WTC11 (cell line): ENCODE measurements around the gene OR11H7.

ENCODE experiments used
- ARID4B ChIP-seq: sonication (generic); formaldehyde crosslinking; IDR thresholded peaks from 2 replicates; pipeline ENCODE4 v1.8.0; 2023; ENCODE audit warnings: missing genetic modification reagents, mild to moderate bottlenecking, borderline replicate concordance
- ESRRA ChIP-seq: sonication (generic); formaldehyde crosslinking; IDR thresholded peaks from 2 replicates; pipeline ENCODE4 v1.8.1; 2022; ENCODE audit warnings: mild to moderate bottlenecking, missing genetic modification reagents, borderline replicate concordance
- FOXP1 ChIP-seq: sonication (generic); formaldehyde crosslinking; IDR thresholded peaks from 2 replicates; pipeline ENCODE4 v1.8.0; 2022; ENCODE audit warnings: missing genetic modification reagents, mild to moderate bottlenecking, moderate library complexity, borderline replicate concordance
- GABPB1 ChIP-seq: sonication (generic); formaldehyde crosslinking; IDR thresholded peaks from 2 replicates; pipeline ENCODE4 v1.8.1; 2023; ENCODE audit warnings: mild to moderate bottlenecking, missing genetic modification reagents
- KAT7 ChIP-seq: sonication (generic); formaldehyde crosslinking; IDR thresholded peaks from 2 replicates; pipeline ENCODE4 v1.8.1; 2023; ENCODE audit warnings: missing genetic modification reagents, mild to moderate bottlenecking, borderline replicate concordance
- NFYB ChIP-seq: sonication (generic); formaldehyde crosslinking; conservative IDR thresholded peaks from 2 replicates; pipeline ENCODE4 v1.8.0; 2022; ENCODE audit warnings: low read depth, missing genetic modification reagents
- STAT6 ChIP-seq: sonication (generic); formaldehyde crosslinking; conservative IDR thresholded peaks from 2 replicates; pipeline ENCODE4 v1.8.1; 2023; ENCODE audit warnings: mild to moderate bottlenecking, low read depth, missing genetic modification reagents, moderate library complexity
- TEAD4 ChIP-seq: sonication (generic); formaldehyde crosslinking; IDR thresholded peaks from 2 replicates; pipeline ENCODE4 v1.8.0; 2022; ENCODE audit warnings: mild to moderate bottlenecking, missing genetic modification reagents
- TF ChIP-seq, protein P1 (sequence below): sonication (generic); formaldehyde crosslinking; IDR thresholded peaks from 2 replicates; pipeline ENCODE4 v1.8.1; 2023; ENCODE audit warnings: mild to moderate bottlenecking, missing genetic modification reagents, moderate library complexity
- TF ChIP-seq, protein P2 (sequence below): fragments of 200-600 bp; IDR thresholded peaks from 2 replicates; pipeline ENCODE4 v1.8.0; 2022; ENCODE audit warnings: antibody characterized with exemption
- TF ChIP-seq, protein P3 (sequence below): sonication (generic); formaldehyde crosslinking; IDR thresholded peaks from 2 replicates; pipeline ENCODE4 v1.8.0; 2023; ENCODE audit warnings: mild to moderate bottlenecking, missing genetic modification reagents

- TF ChIP-seq, protein P1, sequence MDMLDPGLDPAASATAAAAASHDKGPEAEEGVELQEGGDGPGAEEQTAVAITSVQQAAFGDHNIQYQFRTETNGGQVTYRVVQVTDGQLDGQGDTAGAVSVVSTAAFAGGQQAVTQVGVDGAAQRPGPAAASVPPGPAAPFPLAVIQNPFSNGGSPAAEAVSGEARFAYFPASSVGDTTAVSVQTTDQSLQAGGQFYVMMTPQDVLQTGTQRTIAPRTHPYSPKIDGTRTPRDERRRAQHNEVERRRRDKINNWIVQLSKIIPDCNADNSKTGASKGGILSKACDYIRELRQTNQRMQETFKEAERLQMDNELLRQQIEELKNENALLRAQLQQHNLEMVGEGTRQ (CRISPR knock-in tag): no peak
- no peak for TF ChIP-seq KAT7 (CRISPR knock-in tag)
- no peak for TF ChIP-seq GABPB1 (CRISPR knock-in tag)
- TF ChIP-seq, protein P2, sequence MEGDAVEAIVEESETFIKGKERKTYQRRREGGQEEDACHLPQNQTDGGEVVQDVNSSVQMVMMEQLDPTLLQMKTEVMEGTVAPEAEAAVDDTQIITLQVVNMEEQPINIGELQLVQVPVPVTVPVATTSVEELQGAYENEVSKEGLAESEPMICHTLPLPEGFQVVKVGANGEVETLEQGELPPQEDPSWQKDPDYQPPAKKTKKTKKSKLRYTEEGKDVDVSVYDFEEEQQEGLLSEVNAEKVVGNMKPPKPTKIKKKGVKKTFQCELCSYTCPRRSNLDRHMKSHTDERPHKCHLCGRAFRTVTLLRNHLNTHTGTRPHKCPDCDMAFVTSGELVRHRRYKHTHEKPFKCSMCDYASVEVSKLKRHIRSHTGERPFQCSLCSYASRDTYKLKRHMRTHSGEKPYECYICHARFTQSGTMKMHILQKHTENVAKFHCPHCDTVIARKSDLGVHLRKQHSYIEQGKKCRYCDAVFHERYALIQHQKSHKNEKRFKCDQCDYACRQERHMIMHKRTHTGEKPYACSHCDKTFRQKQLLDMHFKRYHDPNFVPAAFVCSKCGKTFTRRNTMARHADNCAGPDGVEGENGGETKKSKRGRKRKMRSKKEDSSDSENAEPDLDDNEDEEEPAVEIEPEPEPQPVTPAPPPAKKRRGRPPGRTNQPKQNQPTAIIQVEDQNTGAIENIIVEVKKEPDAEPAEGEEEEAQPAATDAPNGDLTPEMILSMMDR: no peak
- no peak for TF ChIP-seq NFYB (CRISPR knock-in tag)
- no peak for TF ChIP-seq FOXP1 (CRISPR knock-in tag)
- TF ChIP-seq ARID4B: no peak
- TF ChIP-seq STAT6 (CRISPR knock-in tag): no peak
- TF ChIP-seq, protein P3, sequence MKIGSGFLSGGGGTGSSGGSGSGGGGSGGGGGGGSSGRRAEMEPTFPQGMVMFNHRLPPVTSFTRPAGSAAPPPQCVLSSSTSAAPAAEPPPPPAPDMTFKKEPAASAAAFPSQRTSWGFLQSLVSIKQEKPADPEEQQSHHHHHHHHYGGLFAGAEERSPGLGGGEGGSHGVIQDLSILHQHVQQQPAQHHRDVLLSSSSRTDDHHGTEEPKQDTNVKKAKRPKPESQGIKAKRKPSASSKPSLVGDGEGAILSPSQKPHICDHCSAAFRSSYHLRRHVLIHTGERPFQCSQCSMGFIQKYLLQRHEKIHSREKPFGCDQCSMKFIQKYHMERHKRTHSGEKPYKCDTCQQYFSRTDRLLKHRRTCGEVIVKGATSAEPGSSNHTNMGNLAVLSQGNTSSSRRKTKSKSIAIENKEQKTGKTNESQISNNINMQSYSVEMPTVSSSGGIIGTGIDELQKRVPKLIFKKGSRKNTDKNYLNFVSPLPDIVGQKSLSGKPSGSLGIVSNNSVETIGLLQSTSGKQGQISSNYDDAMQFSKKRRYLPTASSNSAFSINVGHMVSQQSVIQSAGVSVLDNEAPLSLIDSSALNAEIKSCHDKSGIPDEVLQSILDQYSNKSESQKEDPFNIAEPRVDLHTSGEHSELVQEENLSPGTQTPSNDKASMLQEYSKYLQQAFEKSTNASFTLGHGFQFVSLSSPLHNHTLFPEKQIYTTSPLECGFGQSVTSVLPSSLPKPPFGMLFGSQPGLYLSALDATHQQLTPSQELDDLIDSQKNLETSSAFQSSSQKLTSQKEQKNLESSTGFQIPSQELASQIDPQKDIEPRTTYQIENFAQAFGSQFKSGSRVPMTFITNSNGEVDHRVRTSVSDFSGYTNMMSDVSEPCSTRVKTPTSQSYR (CRISPR knock-in tag): no peak
- TF ChIP-seq ESRRA: no peak
- no peak for TF ChIP-seq TEAD4
Observed at GRCh38 chr14:20194101-20194500, 34.7 kb upstream of the OR11H7 start.
